Measurements from ENCODE around the gene TP53RK.

TP53RK gene

GRCh38 chr20:46706242-46706641 lies 17.0 kb upstream of the TP53RK start:
- no peak for DNase-seq (ENCODE audit: low read depth)

DNA sequence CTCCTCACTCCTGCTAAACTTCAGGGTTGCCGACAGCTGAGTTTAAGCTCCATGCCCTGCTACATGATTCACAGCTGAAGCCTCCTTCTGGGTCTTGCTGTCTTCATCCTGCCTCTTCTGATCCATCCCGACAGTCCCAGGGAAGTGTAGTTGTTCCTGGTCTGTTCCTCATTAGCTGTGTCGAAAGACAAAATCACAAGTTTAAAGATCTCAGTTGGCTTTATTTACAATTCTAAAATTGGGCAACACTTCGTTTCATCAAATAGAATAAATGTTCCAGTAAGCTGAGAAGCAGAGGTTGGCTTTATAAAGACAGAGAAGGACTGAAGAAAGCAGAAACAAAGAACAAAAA lies 16.1 kb upstream of the TP53RK start:
- no peak for DNase-seq (ENCODE audit: low read depth)

DNA sequence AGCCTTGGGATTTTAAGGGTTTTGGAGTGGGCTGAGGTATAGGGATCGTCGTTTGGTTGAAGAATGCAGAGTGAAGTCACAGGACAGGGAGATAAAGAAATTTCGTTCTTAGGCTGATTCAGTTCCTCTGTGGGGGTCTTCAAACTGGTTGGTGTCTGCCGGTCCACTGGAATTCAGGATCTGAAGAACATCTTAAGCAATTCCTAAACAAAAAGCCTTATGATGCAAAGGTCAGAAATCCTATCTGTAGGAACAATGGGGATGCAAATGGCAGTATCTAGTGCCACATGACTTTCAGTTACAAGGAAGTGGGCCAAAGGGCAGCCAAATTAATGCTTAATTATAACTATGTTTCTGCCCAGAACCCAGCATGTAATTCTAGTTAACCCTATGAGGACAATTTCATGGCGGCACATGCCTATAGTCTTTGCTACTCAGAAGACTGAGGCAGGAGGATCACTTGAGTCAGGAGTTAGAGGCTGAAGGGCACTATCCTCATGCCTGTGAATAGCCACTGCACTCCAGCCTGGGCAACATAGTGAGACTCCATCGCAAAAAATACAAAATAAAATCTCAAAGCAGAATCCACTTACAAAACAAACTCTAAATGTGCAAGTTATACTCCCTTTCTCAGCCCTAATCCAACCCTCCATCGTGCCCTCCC lies 15.6 kb upstream of the TP53RK start:
- DNase-seq (ENCODE audit: low read depth), result no peak

GRCh38 chr20:46703435-46703834 lies 14.2 kb upstream of the TP53RK start:
- DNase-seq (ENCODE audit: low read depth), result no peak

DNA sequence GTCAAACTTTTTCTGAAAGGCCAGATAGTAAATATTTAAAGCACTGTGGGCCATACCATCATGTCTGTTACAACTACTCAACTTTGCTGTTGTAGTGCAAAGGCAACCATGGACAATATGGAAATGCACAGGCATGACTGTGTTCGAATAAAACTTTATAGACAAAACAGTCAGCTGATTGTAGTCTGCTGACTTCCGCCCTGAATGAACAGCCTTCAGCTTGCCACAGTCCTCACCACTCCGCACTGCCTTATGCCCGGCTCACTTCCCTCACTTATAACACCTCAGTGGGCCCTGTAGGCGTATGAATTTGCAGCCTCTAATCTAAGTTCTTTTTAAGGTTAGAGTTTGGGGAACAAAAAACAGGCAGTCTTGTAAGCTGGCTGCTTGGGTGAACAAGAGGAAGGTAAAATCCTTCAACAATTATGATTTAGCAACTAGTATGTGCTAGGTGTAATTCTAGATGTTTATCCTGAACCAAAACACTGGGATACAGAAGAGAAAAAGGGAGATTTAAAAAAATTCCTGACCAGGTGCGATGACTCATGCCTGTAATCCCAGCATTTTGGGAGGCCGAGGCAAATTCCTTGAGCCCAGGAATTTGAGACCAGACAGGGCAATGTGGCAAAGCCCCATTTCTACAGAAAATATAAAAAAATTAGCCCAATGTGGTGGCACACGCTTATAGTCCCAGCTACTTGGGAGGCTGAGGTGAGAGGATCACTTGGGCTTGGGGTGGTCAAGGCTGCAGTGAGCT lies 13.4 kb upstream of the TP53RK start:
- DNase-seq (ENCODE audit: low read depth), result no peak

DNA sequence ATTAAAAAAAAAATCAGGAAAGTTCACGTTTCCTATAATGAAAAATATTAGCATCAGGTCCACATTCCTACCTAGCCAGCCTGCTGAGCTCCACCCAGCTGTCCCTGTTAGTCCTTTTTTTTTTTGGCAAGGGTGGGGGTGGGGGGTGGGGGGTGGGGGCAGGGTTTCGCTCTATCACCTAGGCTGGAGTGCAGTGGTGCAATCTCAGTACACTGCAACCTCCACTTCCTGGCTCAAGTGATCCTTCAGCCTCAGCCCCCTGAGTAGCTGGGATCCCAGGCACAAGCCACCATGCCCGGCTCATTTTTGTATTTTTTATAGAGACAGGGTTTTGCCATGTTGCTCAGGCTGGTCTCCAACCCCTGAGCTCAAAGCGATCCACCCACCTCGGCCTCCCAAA lies 12.7 kb upstream of the TP53RK start:
- DNase-seq (ENCODE audit: low read depth), result no peak

DNA sequence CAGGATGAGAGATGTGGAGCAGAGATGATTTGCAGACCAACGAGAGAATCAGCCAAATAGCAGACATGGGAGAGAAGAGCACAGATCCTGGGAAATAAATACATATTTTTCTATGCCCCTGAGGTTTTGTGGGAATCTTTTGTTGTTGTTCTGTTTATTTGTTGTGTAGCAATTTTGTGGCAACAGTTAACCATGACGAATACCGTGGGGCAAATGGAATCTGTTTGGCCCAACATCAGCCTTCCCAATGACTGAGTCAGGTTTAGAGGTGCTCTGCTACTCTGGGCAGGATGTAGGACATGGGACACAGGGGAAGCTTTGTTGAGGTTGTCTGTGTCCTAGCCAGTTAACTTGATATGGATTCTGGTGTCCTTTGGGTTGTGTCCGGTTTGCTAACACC lies 12.3 kb upstream of the TP53RK start:
- DNase-seq (ENCODE audit: low read depth), result no peak

GRCh38 chr20:46701057-46701456 lies 11.8 kb upstream of the TP53RK start:
- no peak for DNase-seq (ENCODE audit: low read depth)

DNA sequence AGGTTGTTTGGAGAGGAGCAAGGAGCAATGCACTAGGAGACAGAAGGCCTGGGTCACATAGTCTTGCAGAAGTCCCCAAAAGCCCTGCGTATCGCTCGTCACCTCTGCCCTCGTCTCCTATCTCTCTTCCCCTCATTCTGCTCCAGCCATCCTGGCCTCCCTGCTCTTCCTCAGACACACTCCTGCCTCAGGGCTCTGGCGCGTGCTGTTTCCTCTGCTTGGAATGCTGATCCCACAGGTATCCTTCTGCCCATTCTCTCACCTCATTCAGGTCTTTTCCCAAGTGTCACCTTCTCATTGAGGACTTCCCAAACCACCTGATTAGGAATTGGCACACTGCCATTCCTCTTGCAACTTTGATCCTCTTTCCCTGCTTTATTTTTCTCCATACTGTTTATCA lies 11.2 kb upstream of the TP53RK start:
- no peak for DNase-seq (ENCODE audit: low read depth)

DNA sequence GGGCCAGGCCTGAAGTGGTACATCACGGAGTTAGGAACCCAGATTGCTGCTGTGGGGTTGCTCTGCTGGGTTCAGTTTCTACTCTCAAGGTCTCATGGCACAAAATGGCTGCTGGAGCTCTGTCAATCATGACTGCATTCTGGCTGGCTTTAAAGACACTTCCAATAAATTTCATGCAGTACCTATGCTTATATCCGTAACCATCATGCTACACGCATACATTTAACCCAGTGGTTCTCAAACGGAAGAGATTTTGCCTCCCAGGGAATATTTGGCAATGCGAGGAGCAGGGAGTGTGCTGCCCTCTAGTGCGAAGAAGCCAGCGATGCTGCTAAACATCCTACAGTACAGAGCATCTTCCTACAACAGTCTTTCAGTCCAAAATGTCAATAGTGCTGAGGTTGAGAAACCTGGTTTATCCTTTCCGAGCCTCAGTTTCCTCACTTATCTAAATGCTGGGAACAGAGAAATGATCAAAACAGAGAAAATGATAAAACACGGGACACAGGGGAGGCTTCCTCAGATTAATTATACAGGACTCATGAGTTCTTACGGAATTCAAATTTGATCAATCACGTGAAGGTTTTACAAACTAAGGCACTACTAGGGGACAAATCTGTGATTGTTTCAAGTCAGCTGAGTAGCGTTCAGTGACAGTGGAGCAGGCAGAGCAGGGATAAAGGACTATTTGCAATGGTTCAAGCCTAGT lies 10.6 kb upstream of the TP53RK start:
- no peak for DNase-seq (ENCODE audit: low read depth)

- no peak for DNase-seq (ENCODE audit: low read depth)
Measured at GRCh38 chr20:46698788-46699187, 9.5 kb upstream of the TP53RK start.

GRCh38 chr20:46696791-46697279 lies 7.6 kb upstream of the TP53RK start:
- no peak for DNase-seq (ENCODE audit: low read depth)

- no peak for DNase-seq (ENCODE audit: low read depth)
Measured at GRCh38 chr20:46695892-46696291, 6.6 kb upstream of the TP53RK start.

DNA sequence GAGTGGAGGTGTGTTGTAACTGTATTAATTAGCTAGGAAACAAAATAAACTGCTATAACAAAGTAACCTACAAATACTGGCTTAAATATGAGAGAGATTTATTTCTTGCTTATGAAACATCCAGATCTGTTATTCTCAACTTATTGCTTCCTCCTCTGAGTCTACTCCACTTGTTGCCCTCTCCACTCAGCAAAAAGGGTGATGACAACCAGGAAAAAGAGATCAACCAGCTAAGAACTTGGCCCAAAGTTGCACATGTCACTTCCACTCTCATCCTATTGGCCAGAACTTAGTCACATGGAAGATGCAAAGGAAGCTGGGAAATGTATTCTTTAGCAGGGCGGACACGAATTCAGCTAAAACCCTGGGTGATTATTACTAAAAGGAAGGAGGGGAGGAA lies 5.2 kb upstream of the TP53RK start:
- no peak for DNase-seq (ENCODE audit: low read depth)

DNA sequence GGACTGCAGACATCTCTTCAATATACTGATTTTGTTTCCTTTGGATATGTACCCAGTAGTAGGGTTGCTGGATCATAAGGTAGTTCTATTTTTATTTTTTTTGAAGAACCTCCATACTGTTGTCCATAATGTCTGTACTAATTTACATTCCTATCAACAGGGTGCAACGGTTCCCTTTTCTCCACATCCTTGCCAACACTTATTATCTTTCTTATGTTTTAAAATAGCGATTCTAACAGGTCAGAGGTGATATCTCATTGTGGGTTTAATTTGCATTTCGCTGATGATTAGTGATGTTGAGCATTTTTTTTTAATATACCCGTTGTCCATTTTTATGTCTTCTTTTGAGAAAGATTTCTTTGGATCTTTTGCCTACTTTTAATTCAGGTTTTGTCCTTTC lies 2.0 kb upstream of the TP53RK start:
- no peak for DNase-seq (ENCODE audit: low read depth)

GRCh38 chr20:46690219-46691106 lies 1.2 kb upstream of the TP53RK start:
- DNase-seq (ENCODE audit: low read depth), result no peak

- no peak for DNase-seq (ENCODE audit: low read depth)
Measured at GRCh38 chr20:46689754-46690085, 476 bp upstream of the TP53RK start.

- DNase-seq (ENCODE audit: low read depth), result no peak
Measured at GRCh38 chr20:46688151-46689081, 828 bp downstream of the TP53RK start.

DNA sequence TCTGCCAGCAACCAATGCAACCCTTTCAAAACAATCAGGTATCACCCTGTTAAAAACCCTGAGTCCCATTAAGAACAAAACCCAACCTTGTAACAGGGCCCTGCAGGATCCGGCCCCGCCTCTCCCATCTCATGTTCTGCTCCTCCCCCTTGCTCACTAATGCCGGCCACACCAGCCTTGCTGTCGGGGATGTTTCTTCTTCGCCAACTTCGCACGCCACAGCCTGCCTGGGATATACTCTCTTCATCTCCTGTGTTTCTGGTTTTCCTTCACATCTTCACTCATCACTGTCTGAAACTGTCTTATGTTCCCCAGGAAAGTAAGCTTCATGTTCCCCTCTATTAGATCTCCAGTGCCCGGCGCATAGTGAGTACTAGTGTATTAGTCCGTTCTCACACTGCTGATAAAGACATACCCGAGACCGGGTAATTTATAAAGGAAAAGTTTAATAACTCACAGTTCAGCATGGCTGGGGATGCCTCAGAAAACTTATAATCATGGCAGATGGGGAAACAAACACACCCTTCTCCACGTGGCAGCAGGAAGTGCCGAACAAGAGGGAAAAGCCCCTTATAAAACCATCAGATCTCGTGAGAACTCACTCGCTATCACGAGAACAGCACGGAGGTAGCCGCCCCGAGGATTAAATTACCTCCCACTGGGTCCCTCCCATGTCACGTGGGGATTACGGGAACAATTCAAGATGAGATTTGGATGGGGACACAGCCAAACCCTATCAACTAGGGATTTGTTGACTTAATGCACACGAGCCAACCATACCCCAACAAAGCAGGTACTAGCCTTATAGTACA lies 5.1 kb downstream of the TP53RK start:
- no peak for DNase-seq (ENCODE audit: low read depth)

DNA sequence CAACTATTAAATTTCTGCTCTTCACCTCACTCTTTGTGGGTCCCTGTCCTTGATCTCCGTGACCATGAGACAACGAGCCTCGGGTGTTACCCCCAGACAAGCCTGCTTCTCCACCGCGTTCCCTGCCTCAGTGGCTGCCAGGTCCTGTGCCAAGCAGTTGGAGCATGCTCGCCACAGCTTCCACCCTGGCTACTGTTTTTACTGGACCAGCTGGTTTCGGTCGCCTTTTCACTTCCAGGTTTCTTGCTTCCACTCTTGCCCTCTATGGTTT lies 5.6 kb downstream of the TP53RK start:
- DNase-seq (ENCODE audit: low read depth), result no peak
